ENCODE results near the gene RRAGC.

DNA sequence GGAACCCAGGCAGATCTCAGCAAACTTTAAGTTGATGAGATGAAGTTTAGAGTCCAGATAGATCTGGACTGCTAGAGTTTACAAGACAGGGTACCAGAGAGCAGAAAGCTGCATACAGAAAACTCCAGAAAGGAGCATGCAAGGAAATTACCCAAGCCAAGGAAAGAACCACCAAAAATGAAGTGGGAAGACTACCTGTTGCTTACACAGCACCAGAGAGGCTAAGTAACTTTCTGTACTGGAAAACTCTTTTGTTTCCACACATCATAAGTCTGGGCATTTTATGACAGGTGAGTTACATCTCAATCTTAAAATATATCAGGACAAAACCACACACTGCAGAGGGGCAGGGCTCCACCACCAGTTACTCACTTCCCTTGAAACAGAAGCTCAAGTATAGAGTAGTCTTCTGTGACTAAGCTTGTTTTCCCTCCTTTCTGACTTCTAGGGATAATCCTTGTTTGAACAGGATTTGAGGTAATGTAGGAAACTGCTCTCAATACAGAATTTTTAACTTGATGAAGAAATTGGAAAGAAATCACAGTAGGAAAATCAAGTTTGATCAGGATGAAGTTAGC lies 39.2 kb upstream of the RRAGC start:
- TF ChIP-seq, protein P1, sequence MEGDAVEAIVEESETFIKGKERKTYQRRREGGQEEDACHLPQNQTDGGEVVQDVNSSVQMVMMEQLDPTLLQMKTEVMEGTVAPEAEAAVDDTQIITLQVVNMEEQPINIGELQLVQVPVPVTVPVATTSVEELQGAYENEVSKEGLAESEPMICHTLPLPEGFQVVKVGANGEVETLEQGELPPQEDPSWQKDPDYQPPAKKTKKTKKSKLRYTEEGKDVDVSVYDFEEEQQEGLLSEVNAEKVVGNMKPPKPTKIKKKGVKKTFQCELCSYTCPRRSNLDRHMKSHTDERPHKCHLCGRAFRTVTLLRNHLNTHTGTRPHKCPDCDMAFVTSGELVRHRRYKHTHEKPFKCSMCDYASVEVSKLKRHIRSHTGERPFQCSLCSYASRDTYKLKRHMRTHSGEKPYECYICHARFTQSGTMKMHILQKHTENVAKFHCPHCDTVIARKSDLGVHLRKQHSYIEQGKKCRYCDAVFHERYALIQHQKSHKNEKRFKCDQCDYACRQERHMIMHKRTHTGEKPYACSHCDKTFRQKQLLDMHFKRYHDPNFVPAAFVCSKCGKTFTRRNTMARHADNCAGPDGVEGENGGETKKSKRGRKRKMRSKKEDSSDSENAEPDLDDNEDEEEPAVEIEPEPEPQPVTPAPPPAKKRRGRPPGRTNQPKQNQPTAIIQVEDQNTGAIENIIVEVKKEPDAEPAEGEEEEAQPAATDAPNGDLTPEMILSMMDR (IDR thresholded peaks at IDR 0.05), result no peak
- TF ChIP-seq POLR2A (IDR thresholded peaks at IDR 0.05), result no peak
